ENCODE measurements around the gene UBE2I. TPM values are rescaled to one million over a fixed set of nuclear protein-coding genes. Genes with fewer than 3 reads are reported as not detected.

UBE2I gene
- total RNA-seq, 1 experiment from 2014 or later = 229 TPM

DNA sequence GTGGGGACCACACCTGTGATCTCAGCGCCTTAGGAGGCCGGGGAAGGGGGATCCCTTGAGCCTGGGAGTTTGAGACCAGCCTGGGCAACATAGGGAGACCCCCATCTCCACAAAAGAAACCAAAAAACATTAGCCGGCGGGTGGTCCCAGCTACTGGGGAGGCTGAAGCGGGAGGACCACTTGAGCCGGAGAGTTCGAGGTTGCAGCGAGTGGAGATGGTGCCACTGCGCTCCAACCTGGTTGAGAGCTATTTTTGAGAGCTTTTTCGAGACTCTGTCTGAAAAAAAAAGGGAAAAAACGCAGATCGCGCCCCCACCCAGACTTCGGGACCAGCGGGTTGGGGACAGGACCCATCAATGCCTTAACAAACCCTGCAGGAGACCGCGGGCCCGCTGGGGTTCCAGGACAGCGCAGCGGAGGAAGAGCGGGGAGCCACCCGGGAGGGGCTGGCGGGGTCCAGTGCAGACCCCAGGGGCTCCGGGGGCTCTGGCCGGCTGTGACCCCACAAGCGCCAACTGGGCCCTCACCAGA is 23.2 kb downstream of the UBE2I start:
- DNase-seq (ENCODE audit: low spot score) (no peak), ATAC-seq (no peak)
- TF ChIP-seq, protein P1, sequence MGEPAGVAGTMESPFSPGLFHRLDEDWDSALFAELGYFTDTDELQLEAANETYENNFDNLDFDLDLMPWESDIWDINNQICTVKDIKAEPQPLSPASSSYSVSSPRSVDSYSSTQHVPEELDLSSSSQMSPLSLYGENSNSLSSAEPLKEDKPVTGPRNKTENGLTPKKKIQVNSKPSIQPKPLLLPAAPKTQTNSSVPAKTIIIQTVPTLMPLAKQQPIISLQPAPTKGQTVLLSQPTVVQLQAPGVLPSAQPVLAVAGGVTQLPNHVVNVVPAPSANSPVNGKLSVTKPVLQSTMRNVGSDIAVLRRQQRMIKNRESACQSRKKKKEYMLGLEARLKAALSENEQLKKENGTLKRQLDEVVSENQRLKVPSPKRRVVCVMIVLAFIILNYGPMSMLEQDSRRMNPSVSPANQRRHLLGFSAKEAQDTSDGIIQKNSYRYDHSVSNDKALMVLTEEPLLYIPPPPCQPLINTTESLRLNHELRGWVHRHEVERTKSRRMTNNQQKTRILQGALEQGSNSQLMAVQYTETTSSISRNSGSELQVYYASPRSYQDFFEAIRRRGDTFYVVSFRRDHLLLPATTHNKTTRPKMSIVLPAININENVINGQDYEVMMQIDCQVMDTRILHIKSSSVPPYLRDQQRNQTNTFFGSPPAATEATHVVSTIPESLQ (CRISPR knock-in tag; IDR thresholded peaks at IDR 0.05) = no peak
- TF ChIP-seq ZNF263 (CRISPR knock-in tag; IDR thresholded peaks at IDR 0.05; ENCODE audit: low read depth) = peak; percentile 38; the same call in 1 of the 2 replicates
- TF ChIP-seq, protein P2, sequence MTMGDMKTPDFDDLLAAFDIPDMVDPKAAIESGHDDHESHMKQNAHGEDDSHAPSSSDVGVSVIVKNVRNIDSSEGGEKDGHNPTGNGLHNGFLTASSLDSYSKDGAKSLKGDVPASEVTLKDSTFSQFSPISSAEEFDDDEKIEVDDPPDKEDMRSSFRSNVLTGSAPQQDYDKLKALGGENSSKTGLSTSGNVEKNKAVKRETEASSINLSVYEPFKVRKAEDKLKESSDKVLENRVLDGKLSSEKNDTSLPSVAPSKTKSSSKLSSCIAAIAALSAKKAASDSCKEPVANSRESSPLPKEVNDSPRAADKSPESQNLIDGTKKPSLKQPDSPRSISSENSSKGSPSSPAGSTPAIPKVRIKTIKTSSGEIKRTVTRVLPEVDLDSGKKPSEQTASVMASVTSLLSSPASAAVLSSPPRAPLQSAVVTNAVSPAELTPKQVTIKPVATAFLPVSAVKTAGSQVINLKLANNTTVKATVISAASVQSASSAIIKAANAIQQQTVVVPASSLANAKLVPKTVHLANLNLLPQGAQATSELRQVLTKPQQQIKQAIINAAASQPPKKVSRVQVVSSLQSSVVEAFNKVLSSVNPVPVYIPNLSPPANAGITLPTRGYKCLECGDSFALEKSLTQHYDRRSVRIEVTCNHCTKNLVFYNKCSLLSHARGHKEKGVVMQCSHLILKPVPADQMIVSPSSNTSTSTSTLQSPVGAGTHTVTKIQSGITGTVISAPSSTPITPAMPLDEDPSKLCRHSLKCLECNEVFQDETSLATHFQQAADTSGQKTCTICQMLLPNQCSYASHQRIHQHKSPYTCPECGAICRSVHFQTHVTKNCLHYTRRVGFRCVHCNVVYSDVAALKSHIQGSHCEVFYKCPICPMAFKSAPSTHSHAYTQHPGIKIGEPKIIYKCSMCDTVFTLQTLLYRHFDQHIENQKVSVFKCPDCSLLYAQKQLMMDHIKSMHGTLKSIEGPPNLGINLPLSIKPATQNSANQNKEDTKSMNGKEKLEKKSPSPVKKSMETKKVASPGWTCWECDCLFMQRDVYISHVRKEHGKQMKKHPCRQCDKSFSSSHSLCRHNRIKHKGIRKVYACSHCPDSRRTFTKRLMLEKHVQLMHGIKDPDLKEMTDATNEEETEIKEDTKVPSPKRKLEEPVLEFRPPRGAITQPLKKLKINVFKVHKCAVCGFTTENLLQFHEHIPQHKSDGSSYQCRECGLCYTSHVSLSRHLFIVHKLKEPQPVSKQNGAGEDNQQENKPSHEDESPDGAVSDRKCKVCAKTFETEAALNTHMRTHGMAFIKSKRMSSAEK (CRISPR knock-in tag; IDR thresholded peaks at IDR 0.05; ENCODE audit: borderline replicate concordance) = no peak
- H3K9me3 Mint-ChIP-seq = no peaks in the 10 kb centered on the region
- H3K36me3 Mint-ChIP-seq = no peaks in the 10 kb centered on the region
- H3K27me3 Mint-ChIP-seq (ENCODE audit: low read depth) = peaks cover 35% of the 10 kb centered on the region
- no peak overlapping the region for H3K27ac Mint-ChIP-seq
- ChIA-PET CTCF (interaction anchor here (1.3 to 3.2 kb wide), 6 partner anchors 10 to 373 kb away, joined by 3 to 13 read pairs (median 5); partner anchors contain the start of gene MAPK8IP3), POLR2A (interaction anchor here (0.8 to 1.6 kb wide), 6 partner anchors 9 to 43 kb away, joined by 3 to 6 read pairs (median 6); partner anchors contain the start of gene UBE2I)
- peaks cover 14% of the 10 kb centered on the region for H3K4me1 Mint-ChIP-seq
- H3K4me3 Mint-ChIP-seq = peak overlapping the region; percentile 76

DNA sequence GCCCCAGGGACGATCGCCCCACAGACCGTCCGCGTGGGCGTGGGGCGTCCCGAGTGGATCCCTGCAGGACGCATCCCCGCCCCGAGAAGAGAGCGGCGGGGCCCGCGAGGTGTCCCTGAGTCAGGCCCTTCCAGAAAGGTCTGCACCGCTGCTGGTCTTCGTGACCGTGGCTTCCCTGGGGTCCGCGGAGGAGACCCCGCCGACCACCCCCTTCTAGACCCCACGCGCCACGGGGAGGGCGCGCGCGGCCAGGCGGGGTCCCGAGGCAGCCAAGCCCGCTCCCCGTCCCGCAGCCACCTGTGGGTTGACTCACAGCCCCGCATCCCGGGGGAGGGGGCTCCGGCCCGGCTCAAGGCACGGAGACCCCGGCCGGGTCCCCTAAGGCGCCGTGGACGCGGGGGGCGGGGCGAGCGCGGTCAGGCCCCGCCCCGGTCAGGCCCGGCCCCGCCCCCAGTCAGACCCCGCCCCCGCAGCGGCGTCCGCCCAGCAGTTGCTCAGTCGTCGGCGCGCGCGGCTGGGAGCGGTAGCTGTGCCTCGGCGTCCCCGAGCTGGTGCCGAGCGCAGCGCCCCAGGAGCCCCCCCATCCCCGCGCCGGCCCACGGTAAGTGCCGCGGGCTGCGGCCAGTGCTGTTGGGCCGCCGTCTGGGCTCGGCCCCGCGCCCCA is 23.8 kb downstream of the UBE2I start, which contains the start of gene BAIAP3:
Gene BAIAP3, plus strand, starts transcription at position 497 of the 664 bp plus-strand sequence. CDS start 4,905 bp downstream, outside the sequence.
- no peak within 1 kb of the TSS for H3K27ac Mint-ChIP-seq
- DNase-seq (ENCODE audit: low spot score) = peak; percentile 62

More for the DNA sequence above, 23.8 kb downstream of the UBE2I start, which contains the start of gene BAIAP3:
- ChIA-PET CTCF (interaction anchor here (1.3 to 3.2 kb wide), 5 partner anchors 9 to 373 kb away, joined by 3 to 13 read pairs (median 6); partner anchors contain the start of gene MAPK8IP3), POLR2A (interaction anchor here (0.8 to 1.6 kb wide), 4 partner anchors 9 to 33 kb away, joined by 3 to 6 read pairs (median 6); partner anchors contain the start of gene UBE2I)
- Mint-ChIP-seq H3K27me3 (ENCODE audit: low read depth) (peaks cover 35% of the 10 kb centered on the region), H3K4me3 (peak within 1 kb of the TSS; percentile 76), H3K4me1 (peaks cover 14% of the 10 kb centered on the region), H3K36me3 (no peaks in the 10 kb centered on the region), H3K9me3 (no peaks in the 10 kb centered on the region)
- ATAC-seq = peak; percentile 26
- TF ChIP-seq EMX1 (CRISPR knock-in tag; IDR thresholded peaks at IDR 0.05) (no peak), SP1 (CRISPR knock-in tag; conservative IDR thresholded peaks at IDR 0.05) (peak; percentile 63), CREB1 (CRISPR knock-in tag; IDR thresholded peaks at IDR 0.05) (no peak), ZNF423 (CRISPR knock-in tag; IDR thresholded peaks at IDR 0.05) (no peak), TEAD4 (CRISPR knock-in tag; IDR thresholded peaks at IDR 0.05) (no peak), MXD4 (CRISPR knock-in tag; IDR thresholded peaks at IDR 0.05; ENCODE audit: borderline replicate concordance) (no peak), ESRRA (CRISPR knock-in tag; IDR thresholded peaks at IDR 0.05; ENCODE audit: borderline replicate concordance) (no peak), ELF4 (CRISPR knock-in tag; IDR thresholded peaks at IDR 0.05; ENCODE audit: low read depth) (no peak), NFATC4 (CRISPR knock-in tag; IDR thresholded peaks at IDR 0.05) (no peak), OVOL2 (CRISPR knock-in tag; IDR thresholded peaks at IDR 0.05; ENCODE audit: borderline replicate concordance) (no peak), SOX15 (CRISPR knock-in tag; IDR thresholded peaks at IDR 0.05) (no peak)
- TF ChIP-seq, protein P3, sequence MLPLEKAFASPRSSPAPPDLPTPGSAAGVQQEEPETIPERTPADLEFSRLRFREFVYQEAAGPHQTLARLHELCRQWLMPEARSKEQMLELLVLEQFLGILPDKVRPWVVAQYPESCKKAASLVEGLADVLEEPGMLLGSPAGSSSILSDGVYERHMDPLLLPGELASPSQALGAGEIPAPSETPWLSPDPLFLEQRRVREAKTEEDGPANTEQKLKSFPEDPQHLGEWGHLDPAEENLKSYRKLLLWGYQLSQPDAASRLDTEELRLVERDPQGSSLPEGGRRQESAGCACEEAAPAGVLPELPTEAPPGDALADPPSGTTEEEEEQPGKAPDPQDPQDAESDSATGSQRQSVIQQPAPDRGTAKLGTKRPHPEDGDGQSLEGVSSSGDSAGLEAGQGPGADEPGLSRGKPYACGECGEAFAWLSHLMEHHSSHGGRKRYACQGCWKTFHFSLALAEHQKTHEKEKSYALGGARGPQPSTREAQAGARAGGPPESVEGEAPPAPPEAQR (CRISPR knock-in tag; IDR thresholded peaks at IDR 0.05) = no peak
- TF ChIP-seq, protein P4, sequence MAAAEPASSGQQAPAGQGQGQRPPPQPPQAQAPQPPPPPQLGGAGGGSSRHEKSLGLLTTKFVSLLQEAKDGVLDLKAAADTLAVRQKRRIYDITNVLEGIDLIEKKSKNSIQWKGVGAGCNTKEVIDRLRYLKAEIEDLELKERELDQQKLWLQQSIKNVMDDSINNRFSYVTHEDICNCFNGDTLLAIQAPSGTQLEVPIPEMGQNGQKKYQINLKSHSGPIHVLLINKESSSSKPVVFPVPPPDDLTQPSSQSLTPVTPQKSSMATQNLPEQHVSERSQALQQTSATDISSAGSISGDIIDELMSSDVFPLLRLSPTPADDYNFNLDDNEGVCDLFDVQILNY (CRISPR knock-in tag; IDR thresholded peaks at IDR 0.05) = peak; percentile 12; the same call in 1 of the 2 replicates
- TF ChIP-seq, protein P5, sequence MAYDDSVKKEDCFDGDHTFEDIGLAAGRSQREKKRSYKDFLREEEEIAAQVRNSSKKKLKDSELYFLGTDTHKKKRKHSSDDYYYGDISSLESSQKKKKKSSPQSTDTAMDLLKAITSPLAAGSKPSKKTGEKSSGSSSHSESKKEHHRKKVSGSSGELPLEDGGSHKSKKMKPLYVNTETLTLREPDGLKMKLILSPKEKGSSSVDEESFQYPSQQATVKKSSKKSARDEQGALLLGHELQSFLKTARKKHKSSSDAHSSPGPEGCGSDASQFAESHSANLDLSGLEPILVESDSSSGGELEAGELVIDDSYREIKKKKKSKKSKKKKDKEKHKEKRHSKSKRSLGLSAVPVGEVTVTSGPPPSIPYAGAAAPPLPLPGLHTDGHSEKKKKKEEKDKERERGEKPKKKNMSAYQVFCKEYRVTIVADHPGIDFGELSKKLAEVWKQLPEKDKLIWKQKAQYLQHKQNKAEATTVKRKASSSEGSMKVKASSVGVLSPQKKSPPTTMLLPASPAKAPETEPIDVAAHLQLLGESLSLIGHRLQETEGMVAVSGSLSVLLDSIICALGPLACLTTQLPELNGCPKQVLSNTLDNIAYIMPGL (CRISPR knock-in tag; IDR thresholded peaks at IDR 0.05) = no peak
- TF ChIP-seq, protein P6, sequence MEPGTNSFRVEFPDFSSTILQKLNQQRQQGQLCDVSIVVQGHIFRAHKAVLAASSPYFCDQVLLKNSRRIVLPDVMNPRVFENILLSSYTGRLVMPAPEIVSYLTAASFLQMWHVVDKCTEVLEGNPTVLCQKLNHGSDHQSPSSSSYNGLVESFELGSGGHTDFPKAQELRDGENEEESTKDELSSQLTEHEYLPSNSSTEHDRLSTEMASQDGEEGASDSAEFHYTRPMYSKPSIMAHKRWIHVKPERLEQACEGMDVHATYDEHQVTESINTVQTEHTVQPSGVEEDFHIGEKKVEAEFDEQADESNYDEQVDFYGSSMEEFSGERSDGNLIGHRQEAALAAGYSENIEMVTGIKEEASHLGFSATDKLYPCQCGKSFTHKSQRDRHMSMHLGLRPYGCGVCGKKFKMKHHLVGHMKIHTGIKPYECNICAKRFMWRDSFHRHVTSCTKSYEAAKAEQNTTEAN (CRISPR knock-in tag; IDR thresholded peaks at IDR 0.05) = no peak

Measured in WTC11 (cell line).